CD4-positive, alpha-beta T cell (primary cell): ENCODE results near the gene SARS2. TPM values are rescaled to one million over a fixed set of nuclear protein-coding genes. Genes with fewer than 3 reads are reported as not detected.

Experiments
- ATAC-seq: fragments of 200-7000 bp; cut with Tn5 transposase; one replicate; pipeline ENCODE4 v1.10.0; 2022; ENCODE audit warnings: mild to moderate bottlenecking; ENCODE audit not compliant: poor library complexity
- CTCF ChIA-PET: fragments of 350-600 bp; sonication (Branson Sonifier 250); formaldehyde crosslinking; loops from one replicate; lab custom pipeline; 2021; ENCODE audit warnings: antibody characterized with exemption, inconsistent platforms; lab: Charles Lee
- POLR2A ChIA-PET: fragments of 350-600 bp; sonication (Branson Sonifier 250); formaldehyde crosslinking; loops from one replicate; lab custom pipeline; 2021; ENCODE audit warnings: antibody characterized with exemption, inconsistent platforms; lab: Charles Lee
- DNase-seq, 14 experiments: peaks; one replicate each; pipeline ENCODE4 v3.0.0-alpha.2; 2013 to 2020; ENCODE audit warnings: mixed read lengths in 2 of 14
- H3K27ac ChIP-seq, 2 donors: one replicate each; pipeline versions ENCODE4 v1.5.1 to v1.7.0; 2013; ENCODE audit warnings: low read length in 2 of 2, low read depth in 1 of 2, mild to moderate bottlenecking in 1 of 2
- H3K27me3 ChIP-seq, 2 experiments: 1 replicate in 1 of 2; 2 replicates in 1 of 2; pipeline versions ENCODE4 v1.6.1 to v1.7.0; 2013; ENCODE audit warnings: low read length in 2 of 2, control low read depth in 1 of 2, mild to moderate bottlenecking in 1 of 2, moderate library complexity in 1 of 2; ENCODE audit not compliant: insufficient read depth in 2 of 2, control insufficient read depth in 1 of 2
- H3K36me3 ChIP-seq: one replicate; pipeline ENCODE4 v1.6.1; 2013; ENCODE audit warnings: low read length, control low read depth; ENCODE audit not compliant: insufficient read depth
- H3K4me1 ChIP-seq: one replicate; pipeline ENCODE4 v1.6.1; 2013; ENCODE audit warnings: low read length, control low read depth; ENCODE audit not compliant: insufficient read depth
- H3K4me3 ChIP-seq: one replicate; pipeline ENCODE4 v1.5.1; 2013; ENCODE audit warnings: mild to moderate bottlenecking, low read length, moderate library complexity
- H3K9me3 ChIP-seq, 2 experiments: 1 replicate in 1 of 2; 2 replicates in 1 of 2; pipeline versions ENCODE4 v1.6.1 to v1.7.0; 2013; ENCODE audit warnings: low read length in 2 of 2, mild to moderate bottlenecking in 2 of 2, control low read depth in 1 of 2, moderate library complexity in 1 of 2; ENCODE audit not compliant: control insufficient read depth in 1 of 2, insufficient read depth in 1 of 2
- H3K27ac Mint-ChIP-seq: one replicate; pipeline ENCODE4 v1.8.0; 2020; ENCODE audit warnings: mixed read lengths
- H3K27me3 Mint-ChIP-seq: one replicate; pipeline ENCODE4 v1.8.0; 2021; ENCODE audit warnings: mixed read lengths
- H3K36me3 Mint-ChIP-seq: one replicate; pipeline ENCODE4 v1.8.0; 2021; ENCODE audit warnings: low read depth, mixed read lengths
- H3K4me1 Mint-ChIP-seq: one replicate; pipeline ENCODE4 v1.8.0; 2021; ENCODE audit warnings: low read depth, mixed read lengths
- H3K4me3 Mint-ChIP-seq: one replicate; pipeline ENCODE4 v1.8.0; 2020; ENCODE audit warnings: mild to moderate bottlenecking, mixed read lengths
- H3K9me3 Mint-ChIP-seq: one replicate; pipeline ENCODE4 v1.8.0; 2020; ENCODE audit warnings: mixed read lengths
- CTCF ChIP-seq: fragments of 200-600 bp; IDR thresholded peaks from one replicate; pipeline ENCODE4 v1.8.0; 2022; ENCODE audit warnings: antibody characterized with exemption, mild to moderate bottlenecking
- intact Hi-C, 2 experiments: fragments of 100-400 bp; cut with DNase I in 1 of 2; cut with micrococcal nuclease in 1 of 2; formaldehyde crosslinking; loops; one replicate each; pipeline versions ENCODE4 v1.15.1 to v1.9.0; 2023 to 2025; cut with DNase I, micrococcal nuclease
- total RNA-seq, 174 experiments: library from RNA in 2 of 174; stranded (reverse) in 2 of 174; gene quantifications; one replicate each; pipeline ENCODE4 v1.2.3 and lab custom pipeline; 2021 to 2026

Gene SARS2
- total RNA-seq, 2 experiments from 2014 or later: 18.7 to 22.8 TPM

GRCh38 chr19:38932425-38933179 lies 2.0 kb upstream of the SARS2 start:
- H3K4me1 ChIP-seq: peaks cover 43% of the 10 kb centered on the region
- Mint-ChIP-seq H3K4me3 (peak overlapping the region; percentile 45), H3K27ac (peak overlapping the region; percentile 67), H3K36me3 (peaks cover 38% of the 10 kb centered on the region), H3K4me1 (peaks cover 39% of the 10 kb centered on the region), H3K27me3 (no peaks in the 10 kb centered on the region), H3K9me3 (no peaks in the 10 kb centered on the region)
- no peak overlapping the region for H3K4me3 ChIP-seq
- H3K9me3 ChIP-seq: peaks cover 4 to 5% of the 10 kb centered on the region in 2 experiments
- intact Hi-C loops: loop anchor here (5.0 to 10.0 kb wide), 3 partner anchors 295 to 1028 kb away; partner anchors contain the start of genes EIF3K (in 1 of the 2), MAP4K1 (in 1 of the 2), SIPA1L3 (in 1 of the 2) and WDR87 (in 1 of the 2)
- peaks cover 22% of the 10 kb centered on the region for H3K36me3 ChIP-seq
- ATAC-seq (no peak), DNase-seq (peak in 7 of 14 experiments; percentile 9 to 73 (median 29))
- H3K27ac ChIP-seq: no peak overlapping the region
- ChIA-PET POLR2A (interaction anchor here (1.0 to 1.4 kb wide), 2 partner anchors 8 to 33 kb away, joined by 3 read pairs; partner anchors contain the start of genes NFKBIB and SIRT2), CTCF (no interaction called here)
- no peaks in the 10 kb centered on the region for H3K27me3 ChIP-seq
- TF ChIP-seq CTCF: peak; percentile 41

GRCh38 chr19:38931521-38931793 lies 894 bp upstream of the SARS2 start:
- Mint-ChIP-seq H3K36me3 (peaks cover 39% of the 10 kb centered on the region), H3K4me3 (peak overlapping the region; percentile 99), H3K27ac (peak overlapping the region; percentile 100), H3K9me3 (no peaks in the 10 kb centered on the region), H3K4me1 (peaks cover 39% of the 10 kb centered on the region), H3K27me3 (no peaks in the 10 kb centered on the region)
- H3K36me3 ChIP-seq: peaks cover 22% of the 10 kb centered on the region
- no peaks in the 10 kb centered on the region for H3K27me3 ChIP-seq
- DNase-seq (no peak), ATAC-seq (no peak)
- H3K9me3 ChIP-seq: peaks cover 4 to 5% of the 10 kb centered on the region in 2 experiments
- POLR2A ChIA-PET: interaction anchor here (1.4 to 2.8 kb wide), 5 partner anchors 65 to 557 kb away, joined by 3 to 53 read pairs (median 11); partner anchors contain the start of genes ECH1, FAM98C and PSMD8
- peaks cover 46% of the 10 kb centered on the region for H3K4me1 ChIP-seq
- intact Hi-C loops: loop anchor here (2.0 to 10.0 kb wide), 5 partner anchors 203 to 1027 kb away; partner anchors contain the start of genes EIF3K (in 1 of the 2), MAP4K1 (in 1 of the 2), SIPA1L3 (in 1 of the 2) and WDR87 (in 1 of the 2)
- H3K4me3 ChIP-seq: peak overlapping the region; percentile 79
- TF ChIP-seq CTCF: no peak
- CTCF ChIA-PET: interaction anchor here (2.4 to 3.0 kb wide), 2 partner anchors 162 to 528 kb away, joined by 17 to 23 read pairs; partner anchors contain the start of gene FAM98C
- H3K27ac ChIP-seq: peak overlapping the region; percentile 86 to 87

- Mint-ChIP-seq H3K4me1 (peaks cover 39% of the 10 kb centered on the region), H3K9me3 (no peaks in the 10 kb centered on the region), H3K27ac (peak within 1 kb of the TSS; percentile 100), H3K36me3 (peaks cover 43% of the 10 kb centered on the region), H3K4me3 (peak within 1 kb of the TSS; percentile 99), H3K27me3 (no peaks in the 10 kb centered on the region)
- peaks cover 22% of the 10 kb centered on the region for H3K36me3 ChIP-seq
- H3K9me3 ChIP-seq: peaks cover 4 to 5% of the 10 kb centered on the region in 2 experiments
- ChIA-PET CTCF (interaction anchor here (0.6 to 3.0 kb wide), 27 partner anchors 9 to 1820 kb away, joined by 3 to 46 read pairs (median 4); partner anchors contain the start of genes ACTMAP, ACTN4, ECH1 and EIF3K), POLR2A (interaction anchor here (0.9 to 2.8 kb wide), 21 partner anchors 22 to 1024 kb away, joined by 3 to 53 read pairs (median 8); partner anchors contain the start of genes ECH1, EIF3K, FAM98C and GGN)
- peak in 13 of 14 experiments; percentile 95 to 100 (median 97) for DNase-seq
- intact Hi-C loops: loop anchor here (1.0 to 10.0 kb wide), 10 partner anchors 32 to 1026 kb away; partner anchors contain the start of genes FAM98C (in 2 of the 2), NFKBIB (in 2 of the 2), SIRT2 (in 2 of the 2) and EIF3K (in 1 of the 2)
- peak within 1 kb of the TSS; percentile 79 for H3K4me3 ChIP-seq
- peaks cover 46% of the 10 kb centered on the region for H3K4me1 ChIP-seq
- peak; percentile 92 for ATAC-seq
- no peak for TF ChIP-seq CTCF
- peak within 1 kb of the TSS; percentile 86 to 87 for H3K27ac ChIP-seq
- no peaks in the 10 kb centered on the region for H3K27me3 ChIP-seq
These were observed 385 bp upstream of the SARS2 start, which contains the start of gene MRPS12 for GRCh38 chr19:38930776-38931520. TSS of gene MRPS12 (plus strand) at chr19:38930944. CDS start at chr19:38931295, 351 bp downstream.
